Heart right ventricle (tissue), 16 donors: ENCODE data around the gene SLC6A8. TPM values are rescaled to one million over a fixed set of nuclear protein-coding genes. Genes with fewer than 3 reads are reported as not detected.
A peak's percentile ranks its signal among the peaks of the same experiment; 100 is the strongest.

Experiments
- ATAC-seq, 8 donors: fragments of 200-7000 bp; cut with Tn5 transposase; one replicate each; pipeline ENCODE4 v1.9.1; 2020; ENCODE audit warnings: mild to moderate bottlenecking in 8 of 8, moderate library complexity in 8 of 8, moderate number of reproducible peaks in 1 of 8
- DNase-seq, 2 donors: peaks; one replicate each; pipeline ENCODE4 v3.0.0-alpha.2; 2020
- H3K27ac ChIP-seq, 10 donors: fragments of 200-600 bp; sonication (generic) in 2 of 10; one replicate each; pipeline versions ENCODE4 v1.5.0 to v1.8.0; 2020 to 2022; ENCODE audit warnings: mild to moderate bottlenecking in 3 of 10
- H3K27me3 ChIP-seq, 7 donors: fragments of 200-600 bp; one replicate each; pipeline ENCODE4 v1.8.0; 2021 to 2022; ENCODE audit warnings: mild to moderate bottlenecking in 2 of 7
- H3K36me3 ChIP-seq, 9 donors: fragments of 200-600 bp; sonication (generic) in 1 of 9; one replicate each; pipeline versions ENCODE4 v1.5.0 to v1.8.0; 2020 to 2022; ENCODE audit warnings: mild to moderate bottlenecking in 2 of 9
- H3K4me1 ChIP-seq, 9 donors: fragments of 200-600 bp; sonication (generic) in 1 of 9; one replicate each; pipeline versions ENCODE4 v1.5.0 to v1.8.0; 2020 to 2022; ENCODE audit warnings: mild to moderate bottlenecking in 4 of 9
- H3K4me3 ChIP-seq, 10 donors: fragments of 200-600 bp; sonication (generic) in 2 of 10; one replicate each; pipeline versions ENCODE4 v1.5.0 to v1.8.0; 2020 to 2022; ENCODE audit warnings: mild to moderate bottlenecking in 7 of 10, moderate library complexity in 2 of 10
- H3K9me3 ChIP-seq, 11 donors: fragments of 200-600 bp in 10 of 11; sonication (generic) in 2 of 11; one replicate each; pipeline versions ENCODE4 v1.5.0 to v1.8.0; 2013 to 2022; ENCODE audit warnings: mild to moderate bottlenecking in 2 of 11, control low read depth in 1 of 11, moderate library complexity in 1 of 11
- WGBS, 2 donors: extraction: QIAGEN DNeasy Blood & Tissue Kit; methylation state at CpG; one replicate each; pipeline ENCODE4 v1.1.7; 2013; ENCODE audit warnings: inconsistent platforms in 1 of 2; 5-methylcytosine and 5-hydroxymethylcytosine counted together
- intact Hi-C, 10 donors: fragments of 100-400 bp; cut with DNase I; formaldehyde crosslinking; loops; one replicate each; pipeline versions ENCODE4 v1.11.1 to v1.14.2; 2022
- polyA plus RNA-seq, 2 donors: library from polyadenylated mRNA; stranded (reverse); fragments of 200-250 nt; gene quantifications; one replicate each; pipeline ENCODE4 v1.2.3, GENCODE V29; 2013
- total RNA-seq, 10 donors: library from RNA; stranded (reverse); fragmentation: NEBNext Ultra II Directional in 3 of 10; extraction: Animal tissue kit (Norgen Biotek cat#: 25700) in 3 of 10; gene quantifications; one replicate each; pipeline versions ENCODE4 v1.2.1 to v1.2.4, GENCODE V29; 2021 to 2023
- TF ChIP-seq, protein P1 (sequence below), 9 donors: fragments of 200-600 bp; sonication (generic) in 2 of 9; IDR thresholded peaks; one replicate each; pipeline versions ENCODE4 v1.5.0 to v1.8.0; 2021 to 2022; ENCODE audit warnings: antibody characterized with exemption in 9 of 9, mild to moderate bottlenecking in 5 of 9, moderate library complexity in 1 of 9
- donor health status: Arrhythmogenic right ventricular cardiomyopathy.
- donor health status: ischemic (EF 13 %, LVEDD 7.1; RV severe dilation, severe dysfunction).
- donor health status: healthy with polysubstance abuse.
- donor health status: DM: no; HTN: yes; CAD: no.
- donor health status: DM: no; HTN: no; CAD: no.
- donor health status: ischemic (EF 25% LVEDD 6.9; RV normal size, moderate dysfunction).
- donor health status: ischemic (EF 25% LVEDD 5.7; RV mildly dilated, moderate dysfunction).
- donor health status: healthy.
- donor health status: DM: yes; HTN: yes; CAD: no.
- donor health status: Ischemic cardiomyopathy.
- donor health status: ischemic (EF 35%, LVEDD 5.7; RV mildly dilated, moderate dysfunction).
- donor health status: nonischemic (EF 11% LVEDD 7.7; RV severe dilation, severe dysfunction).
- donor health status: DM: yes; HTN: yes; CAD: no.
- donor health status: PGD.
- donor health status: ischemic (EF 29% LVEDD 5.4; RV normal size, mild dysfunction).
- donor health status: nonischemic (EF 23%, LVEDD 6.1; RV moderate dilation, normal function).

The SLC6A8 gene
- total and polyA plus RNA-seq, 12 donors: 128 to 238 (median 176) TPM

DNA sequence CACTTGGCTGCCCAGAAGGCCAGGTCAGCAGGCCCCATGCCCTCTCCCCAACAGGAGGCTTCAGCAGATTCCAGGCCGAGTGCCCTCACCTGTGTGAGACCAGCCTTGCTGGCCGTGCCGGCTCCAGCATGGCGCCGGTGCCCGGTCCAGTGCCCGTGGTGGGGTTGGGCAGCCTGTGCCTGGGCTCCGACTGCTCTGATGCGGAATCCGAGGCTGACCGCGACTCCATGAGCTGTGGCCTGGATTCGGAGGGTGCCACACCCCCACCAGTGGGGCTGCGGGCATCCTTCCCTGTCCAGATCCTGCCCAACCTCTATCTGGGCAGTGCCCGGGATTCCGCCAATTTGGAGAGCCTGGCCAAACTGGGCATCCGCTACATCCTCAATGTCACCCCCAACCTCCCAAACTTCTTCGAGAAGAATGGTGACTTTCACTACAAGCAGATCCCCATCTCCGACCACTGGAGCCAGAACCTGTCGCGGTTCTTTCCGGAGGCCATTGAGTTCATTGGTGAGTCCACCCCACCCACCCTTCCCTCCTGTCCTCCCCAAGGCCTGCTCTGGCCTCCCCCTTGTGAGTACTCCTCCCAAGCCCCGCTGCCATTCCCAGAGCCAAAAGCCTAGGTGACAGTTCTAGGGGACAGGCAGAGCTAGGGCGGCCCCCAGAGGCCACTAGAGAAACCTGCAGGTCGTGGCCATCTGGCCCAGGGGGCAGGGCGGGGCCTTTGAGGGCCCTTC is 38.4 kb upstream of the SLC6A8 start:
- peak in 5 of 8 donors; percentile 42 to 70 (median 60) for ATAC-seq
- no peak overlapping the region for H3K27ac ChIP-seq
- TF ChIP-seq, protein P1, sequence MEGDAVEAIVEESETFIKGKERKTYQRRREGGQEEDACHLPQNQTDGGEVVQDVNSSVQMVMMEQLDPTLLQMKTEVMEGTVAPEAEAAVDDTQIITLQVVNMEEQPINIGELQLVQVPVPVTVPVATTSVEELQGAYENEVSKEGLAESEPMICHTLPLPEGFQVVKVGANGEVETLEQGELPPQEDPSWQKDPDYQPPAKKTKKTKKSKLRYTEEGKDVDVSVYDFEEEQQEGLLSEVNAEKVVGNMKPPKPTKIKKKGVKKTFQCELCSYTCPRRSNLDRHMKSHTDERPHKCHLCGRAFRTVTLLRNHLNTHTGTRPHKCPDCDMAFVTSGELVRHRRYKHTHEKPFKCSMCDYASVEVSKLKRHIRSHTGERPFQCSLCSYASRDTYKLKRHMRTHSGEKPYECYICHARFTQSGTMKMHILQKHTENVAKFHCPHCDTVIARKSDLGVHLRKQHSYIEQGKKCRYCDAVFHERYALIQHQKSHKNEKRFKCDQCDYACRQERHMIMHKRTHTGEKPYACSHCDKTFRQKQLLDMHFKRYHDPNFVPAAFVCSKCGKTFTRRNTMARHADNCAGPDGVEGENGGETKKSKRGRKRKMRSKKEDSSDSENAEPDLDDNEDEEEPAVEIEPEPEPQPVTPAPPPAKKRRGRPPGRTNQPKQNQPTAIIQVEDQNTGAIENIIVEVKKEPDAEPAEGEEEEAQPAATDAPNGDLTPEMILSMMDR (IDR thresholded peaks at IDR 0.05): peak in 8 of 9 donors; percentile 9 to 51 (median 41)
- peak; percentile 17 to 28 for DNase-seq
- peaks cover 0 to 11% (median 3%) of the 10 kb centered on the region in 9 donors for H3K4me1 ChIP-seq
- intact Hi-C loops: loop anchor here in 2 of 10 donors (1.0 to 10.0 kb wide), 2 partner anchors 95 kb away; no protein-coding TSS in a partner anchor
- H3K27me3 ChIP-seq: peaks cover 0 to 52% (median 42%) of the 10 kb centered on the region in 7 donors
- WGBS, 2 donors: 78 to 79% methylated on average over 19 to 26 of the region's 26 CpGs
- H3K4me3 ChIP-seq: no peak overlapping the region
- peaks cover 0 to 13% (median 0%) of the 10 kb centered on the region in 11 donors for H3K9me3 ChIP-seq
- H3K36me3 ChIP-seq: no peaks in the 10 kb centered on the region

DNA sequence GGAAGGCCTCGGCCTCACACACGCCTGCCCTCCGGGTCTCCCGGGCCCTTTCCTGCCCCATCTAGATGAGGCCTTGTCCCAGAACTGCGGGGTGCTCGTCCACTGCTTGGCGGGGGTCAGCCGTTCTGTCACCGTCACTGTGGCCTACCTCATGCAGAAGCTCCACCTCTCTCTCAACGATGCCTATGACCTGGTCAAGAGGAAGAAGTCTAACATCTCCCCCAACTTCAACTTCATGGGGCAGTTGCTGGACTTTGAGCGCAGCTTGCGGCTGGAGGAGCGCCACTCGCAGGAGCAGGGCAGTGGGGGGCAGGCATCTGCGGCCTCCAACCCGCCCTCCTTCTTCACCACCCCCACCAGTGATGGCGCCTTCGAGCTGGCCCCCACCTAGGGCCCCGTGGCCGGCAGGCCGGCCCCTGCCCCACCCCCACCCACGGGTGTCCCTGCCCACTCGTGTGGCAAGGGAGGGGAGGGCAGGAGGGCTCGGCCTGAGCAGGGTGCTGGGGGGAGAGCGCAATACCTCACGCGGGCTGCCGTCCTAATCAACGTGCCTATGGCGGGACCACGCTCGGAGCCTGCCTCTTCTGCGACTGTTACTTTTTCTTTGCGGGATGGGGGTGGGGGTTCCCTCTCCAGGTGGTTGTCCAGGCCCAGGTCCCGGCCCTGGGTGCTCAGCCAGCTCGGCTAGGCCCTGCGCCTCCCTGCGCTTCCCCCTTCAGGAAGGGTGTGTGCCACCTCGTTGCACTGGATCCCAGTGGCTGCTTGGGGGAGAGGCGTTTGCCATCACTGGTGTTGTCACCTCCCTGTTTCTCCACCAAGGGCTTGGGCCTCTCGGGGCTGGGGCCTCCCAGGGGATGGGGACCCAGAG is 37.6 kb upstream of the SLC6A8 start:
- DNase-seq: no peak
- H3K27me3 ChIP-seq: peaks cover 0 to 44% (median 35%) of the 10 kb centered on the region in 7 donors

DNA sequence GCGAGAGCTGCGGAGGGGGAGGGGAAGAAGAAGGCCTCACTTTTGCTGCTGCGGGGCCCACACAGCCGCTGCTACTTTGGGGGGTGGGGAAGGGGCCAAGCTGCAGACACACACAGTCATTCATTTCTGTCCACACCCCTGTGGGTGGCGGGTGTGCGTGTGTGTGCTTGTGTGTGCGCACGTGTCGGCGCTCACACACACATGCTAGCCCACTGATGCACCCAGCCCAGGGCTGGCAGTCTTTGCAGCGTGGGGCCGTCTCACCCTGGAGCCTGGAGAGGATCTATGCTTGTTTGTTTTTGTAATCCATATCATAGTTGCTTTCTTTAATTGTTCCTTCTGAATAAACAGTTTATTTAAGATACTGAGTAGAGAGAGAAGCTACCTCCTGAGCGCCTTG is 36.8 kb upstream of the SLC6A8 start:
- no peak for ATAC-seq
- TF ChIP-seq, protein P1 (IDR thresholded peaks at IDR 0.05): no peak
- Histone ChIP-seq H3K9me3 (peaks cover 0 to 16% (median 0%) of the 10 kb centered on the region in 11 donors), H3K27me3 (peaks cover 0 to 40% (median 27%) of the 10 kb centered on the region in 7 donors), H3K4me1 (peaks cover 0 to 11% (median 3%) of the 10 kb centered on the region in 9 donors), H3K36me3 (no peaks in the 10 kb centered on the region), H3K27ac (no peak overlapping the region), H3K4me3 (no peak overlapping the region)
- 92 to 95% methylated on average over 8 to 13 of the region's 13 CpGs for WGBS, 2 donors
- DNase-seq: no peak
- intact Hi-C loops: loop anchor here in 3 of 10 donors (1.0 to 10.0 kb wide), 4 partner anchors 37 to 1194 kb away; no protein-coding TSS in a partner anchor

More for the DNA sequence above, 37.6 kb upstream of the SLC6A8 start:
- H3K4me1 ChIP-seq: peaks cover 0 to 11% (median 3%) of the 10 kb centered on the region in 9 donors
- H3K9me3 ChIP-seq: peaks cover 0 to 16% (median 0%) of the 10 kb centered on the region in 11 donors
- TF ChIP-seq, protein P1 (IDR thresholded peaks at IDR 0.05): no peak
- intact Hi-C loops: loop anchor here in 4 of 10 donors (1.0 to 10.0 kb wide), 5 partner anchors 45 to 1195 kb away; no protein-coding TSS in a partner anchor
- H3K27ac ChIP-seq: no peak overlapping the region
- no peak overlapping the region for H3K4me3 ChIP-seq
- no peaks in the 10 kb centered on the region for H3K36me3 ChIP-seq
- ATAC-seq: no peak
- 72 to 76% methylated on average over 26 to 41 of the region's 41 CpGs for WGBS, 2 donors
